IPS DF 19.7 (cell line): ENCODE measurements around the gene EIF4EBP2.

Source experiments
- DNase-seq: peaks from one replicate; pipeline ENCODE4 v3.0.0-alpha.2; 2013; ENCODE audit warnings: low read depth, low spot score

The EIF4EBP2 gene, protein sequence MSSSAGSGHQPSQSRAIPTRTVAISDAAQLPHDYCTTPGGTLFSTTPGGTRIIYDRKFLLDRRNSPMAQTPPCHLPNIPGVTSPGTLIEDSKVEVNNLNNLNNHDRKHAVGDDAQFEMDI

DNA sequence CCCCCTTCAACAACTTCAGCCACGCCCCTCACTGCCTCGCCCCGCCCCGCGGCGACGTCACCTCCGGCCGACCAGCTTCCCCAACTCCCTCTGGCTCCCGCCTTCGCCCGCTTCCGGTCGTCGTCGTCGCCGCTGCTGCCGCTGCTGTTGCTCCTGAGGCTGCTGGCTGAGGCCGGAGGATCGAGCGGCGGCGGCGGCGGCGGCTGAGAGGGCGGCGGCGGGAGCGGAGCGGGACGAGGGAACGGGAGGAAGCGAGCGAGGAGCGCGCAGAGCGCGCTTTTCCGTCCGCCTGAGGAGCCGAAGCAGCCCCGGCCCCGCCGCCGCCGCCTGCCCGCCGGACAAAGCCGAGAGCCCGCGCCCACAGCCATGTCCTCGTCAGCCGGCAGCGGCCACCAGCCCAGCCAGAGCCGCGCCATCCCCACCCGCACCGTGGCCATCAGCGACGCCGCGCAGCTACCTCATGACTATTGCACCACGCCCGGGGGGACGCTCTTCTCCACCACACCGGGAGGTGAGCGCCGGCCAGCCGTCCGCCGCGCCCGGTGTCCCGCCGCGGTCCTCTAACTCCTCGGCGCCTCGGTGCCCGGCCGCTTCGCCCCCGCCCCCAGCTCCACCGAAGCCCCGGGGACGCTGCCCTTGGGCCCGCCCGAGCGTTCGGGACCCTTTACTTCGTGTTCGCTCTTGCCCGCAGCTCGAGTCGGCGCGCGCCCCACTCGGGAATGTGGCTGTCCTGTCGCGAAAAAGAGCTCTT is at the start of gene EIF4EBP2:
TSS of gene EIF4EBP2 (plus strand) at position 110 of the 751 bp plus-strand sequence. CDS start at position 367, 257 bp downstream.
- DNase-seq, result peak; percentile 48

DNA sequence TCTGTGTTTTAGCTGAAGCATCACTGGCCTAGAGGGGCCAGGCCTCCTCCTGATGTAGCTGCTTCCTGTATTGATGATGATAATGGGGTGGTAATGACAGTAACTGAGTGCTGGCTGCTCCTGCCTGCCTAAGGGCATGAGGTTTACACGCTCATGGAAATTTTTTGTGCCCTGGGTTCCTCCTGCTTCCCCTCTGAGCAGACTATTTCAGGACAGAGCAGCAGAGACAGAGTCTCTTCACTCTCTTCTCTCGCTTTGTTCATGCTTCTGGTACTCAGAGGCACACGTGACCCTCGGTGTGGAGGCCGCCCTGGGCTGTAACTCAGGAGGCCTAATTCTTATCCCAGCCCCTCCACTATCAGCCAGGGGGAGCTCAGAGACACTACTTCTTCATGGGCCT is 49.4 kb upstream of the EIF4EBP2 start:
- no peak for DNase-seq

DNA sequence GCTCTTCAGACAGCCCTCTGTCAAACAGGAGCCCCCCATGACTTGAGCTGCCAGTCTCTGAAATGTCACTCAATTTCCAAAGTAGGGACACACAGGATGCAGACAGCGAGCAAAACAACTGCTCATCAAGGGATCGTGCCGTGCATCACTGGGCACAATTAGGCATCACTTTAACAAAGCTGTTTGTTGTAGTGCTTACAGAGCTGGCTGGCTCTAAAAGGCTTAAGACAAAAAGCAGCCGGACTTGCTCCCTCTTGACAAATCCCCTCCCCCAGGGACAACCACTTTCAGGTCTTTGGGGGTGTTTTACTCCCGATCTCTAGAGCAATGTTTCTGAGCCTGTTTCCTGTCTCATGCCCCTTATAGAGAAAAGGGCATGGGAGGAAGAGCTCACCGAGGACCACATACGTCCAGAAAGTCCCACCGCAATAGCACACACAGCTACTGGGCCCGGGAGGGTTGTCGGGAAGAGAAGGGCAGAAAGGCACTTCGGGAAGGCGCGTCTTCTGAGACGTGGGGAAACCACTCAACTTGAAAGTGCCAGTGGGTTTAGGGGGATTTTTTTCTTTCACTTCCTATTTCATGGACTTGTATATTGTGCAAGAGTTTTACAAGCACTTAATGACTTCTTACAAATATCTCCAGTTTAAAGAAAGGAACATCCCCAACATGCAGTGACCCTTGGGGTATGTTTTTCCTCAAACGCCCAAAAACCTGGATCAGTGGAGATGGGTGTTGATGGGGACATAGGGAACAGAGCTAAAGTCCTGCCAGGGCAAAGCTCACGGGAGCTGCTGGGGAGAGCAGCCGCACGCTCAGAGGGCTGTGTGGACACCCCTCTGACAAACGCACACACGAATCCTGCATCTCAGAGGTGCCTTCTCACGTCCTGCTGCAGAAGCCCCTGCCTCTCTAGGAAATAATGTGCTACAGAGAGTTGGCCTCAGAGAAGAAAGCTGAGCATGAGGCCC is 48.6 kb upstream of the EIF4EBP2 start:
- no peak for DNase-seq

DNA sequence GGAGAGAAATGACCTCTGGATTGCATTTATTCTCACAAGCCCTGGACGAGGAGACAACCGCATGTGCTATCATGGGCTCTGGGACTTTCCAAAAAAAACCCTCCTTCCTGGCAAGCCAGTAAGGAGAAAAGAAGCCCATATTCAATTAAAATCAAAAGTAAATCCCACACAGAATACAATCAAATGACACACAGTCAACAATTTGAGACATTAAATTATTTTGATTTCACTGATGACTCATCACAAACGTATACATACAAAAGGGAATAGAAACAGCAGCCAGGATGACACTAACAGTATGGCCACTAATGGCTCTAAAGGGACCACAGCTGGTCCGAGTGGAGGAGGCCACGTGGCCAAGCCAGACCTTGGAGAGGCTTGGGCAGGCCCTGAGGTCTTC is 46.4 kb upstream of the EIF4EBP2 start:
- DNase-seq, result no peak

DNA sequence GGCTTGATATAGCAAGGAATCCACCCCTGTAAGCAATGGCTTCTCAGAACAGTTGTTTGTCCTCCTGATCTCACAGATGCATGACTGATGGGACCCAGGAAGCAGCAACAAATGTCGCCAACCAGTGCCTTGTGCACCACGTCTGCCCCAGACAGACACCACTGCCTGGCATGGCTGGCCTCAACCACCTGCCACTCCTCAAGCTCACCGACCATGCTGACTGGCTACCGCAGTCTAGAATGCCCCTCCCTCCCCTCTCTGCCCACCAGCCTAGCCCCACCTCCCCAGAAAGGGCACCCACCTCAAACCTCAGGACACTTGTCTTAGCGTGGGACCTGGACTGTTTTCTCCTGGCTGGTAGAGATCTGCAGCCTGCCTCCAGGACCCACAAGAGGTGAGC is 45.5 kb upstream of the EIF4EBP2 start:
- no peak for DNase-seq

DNA sequence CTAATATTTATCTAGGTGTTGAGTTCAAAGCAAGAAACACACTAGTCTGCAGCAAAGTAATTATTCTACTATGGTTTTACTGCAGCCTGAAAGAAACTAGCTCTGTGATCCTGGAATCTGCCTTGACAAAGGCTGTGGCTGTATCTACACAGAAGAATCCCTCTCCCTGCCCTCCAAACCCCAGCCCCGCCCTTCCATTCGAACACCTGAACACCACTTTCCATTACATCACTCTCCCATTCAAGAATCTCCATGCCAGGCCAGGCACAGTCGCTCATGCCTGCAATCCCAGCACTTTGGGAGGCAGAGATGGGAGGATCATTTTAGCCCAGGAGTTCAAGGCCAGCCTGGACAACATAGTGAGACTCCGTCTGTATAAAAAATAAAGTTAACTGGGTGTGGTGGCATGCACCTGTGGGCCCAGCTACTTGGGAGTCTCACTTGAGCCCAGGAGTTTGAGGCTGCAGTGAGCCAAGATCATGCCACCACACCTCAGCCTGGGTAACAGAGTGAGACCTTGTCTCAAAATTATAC is 44.9 kb upstream of the EIF4EBP2 start:
- no peak for DNase-seq

DNA sequence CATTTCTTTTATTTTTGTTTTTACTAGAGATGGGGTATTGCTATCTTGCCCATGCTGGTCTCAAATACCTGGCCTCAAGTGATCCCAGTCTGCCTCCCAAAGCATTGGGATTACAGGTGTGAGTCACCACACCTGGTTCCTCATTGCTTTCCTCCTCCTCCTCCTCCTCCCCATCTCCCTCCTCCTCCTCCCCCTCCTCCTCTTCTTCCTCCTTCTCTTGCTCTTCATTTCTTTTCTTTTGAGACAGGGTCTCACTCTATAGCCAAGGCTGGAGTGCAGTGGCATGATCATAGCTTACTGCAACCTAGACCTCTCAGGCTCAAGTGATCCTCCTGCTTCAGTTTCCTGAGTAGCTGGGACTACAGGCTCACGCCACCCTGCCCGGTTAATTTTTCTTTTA is 43.7 kb upstream of the EIF4EBP2 start:
- no peak for DNase-seq

DNA sequence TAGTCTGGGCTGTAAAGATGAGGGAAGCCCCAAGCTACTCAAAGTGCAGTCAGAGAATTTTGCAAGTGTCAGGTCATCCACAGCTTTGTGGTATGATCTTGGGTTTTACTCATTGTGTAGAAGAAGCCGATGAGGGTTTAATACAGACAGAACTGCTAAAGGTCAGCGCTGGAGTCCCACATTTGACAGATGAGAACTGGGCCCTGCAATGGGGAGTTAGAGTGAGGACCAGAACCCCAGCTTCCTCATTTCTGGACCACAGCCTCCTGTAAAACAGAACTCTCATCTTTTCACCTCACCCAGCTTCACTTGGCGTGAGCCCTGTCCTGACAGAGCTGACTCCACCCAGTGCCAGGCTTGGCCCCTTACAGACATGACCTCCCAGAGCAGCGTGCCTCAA is 41.6 kb upstream of the EIF4EBP2 start:
- no peak for DNase-seq

DNA sequence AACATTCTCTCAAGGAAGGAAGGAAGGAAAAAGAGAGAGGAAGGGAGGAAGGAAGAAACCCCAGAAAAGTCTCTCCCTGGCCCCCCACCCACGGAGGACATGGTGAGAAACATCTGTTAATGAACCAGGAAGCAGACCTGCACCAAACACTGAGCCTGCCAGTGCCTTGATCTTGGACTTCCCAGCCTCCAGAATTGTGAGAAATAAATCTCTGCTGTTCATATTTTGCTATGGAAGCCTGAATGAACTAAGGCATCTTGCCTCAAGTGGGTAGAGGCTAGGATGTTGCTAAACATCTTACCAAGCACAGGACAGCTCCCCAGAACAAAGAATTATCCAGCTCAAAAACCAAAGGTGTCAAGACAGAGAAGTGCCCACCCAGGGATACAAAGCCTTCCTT is 40.7 kb upstream of the EIF4EBP2 start:
- no peak for DNase-seq

DNA sequence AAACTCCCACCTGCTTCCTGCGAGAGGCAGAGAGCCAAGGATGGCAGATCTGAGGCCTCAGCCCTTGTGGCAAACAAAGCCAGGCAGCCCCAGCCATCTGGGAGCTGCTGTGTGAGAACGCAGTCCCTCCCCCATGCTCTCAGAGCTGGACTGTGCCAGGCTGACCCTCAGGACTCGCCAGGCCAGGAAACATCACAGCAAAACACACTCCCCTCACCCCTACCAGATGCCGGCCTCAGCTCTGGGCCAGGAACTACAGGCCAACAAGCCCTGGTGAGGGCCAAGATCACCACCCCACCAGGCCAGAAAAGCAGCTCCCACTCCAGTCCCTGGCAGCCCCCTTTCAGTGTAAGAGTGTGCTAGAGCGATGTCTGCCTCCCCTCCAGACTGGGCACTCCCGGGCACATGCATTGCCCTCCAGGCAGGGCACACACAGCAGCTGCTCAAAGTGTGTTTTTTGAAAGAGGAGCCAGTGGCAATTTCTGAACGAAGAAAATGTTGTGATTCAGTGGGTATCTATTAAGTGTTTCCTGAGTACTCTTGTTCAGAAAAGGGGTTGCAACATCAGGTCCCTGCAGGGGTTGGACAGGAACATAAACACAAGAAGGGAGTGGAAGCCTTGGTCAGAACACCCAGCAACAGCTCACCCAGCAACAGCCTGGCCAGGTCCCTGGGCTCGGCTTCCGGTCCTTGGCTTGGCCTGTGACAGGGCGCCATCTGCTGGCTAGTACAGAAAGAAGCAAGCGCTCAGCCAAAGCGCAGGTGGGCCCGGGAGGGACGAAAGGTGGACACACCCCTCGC is 39.8 kb upstream of the EIF4EBP2 start:
- no peak for DNase-seq

DNA sequence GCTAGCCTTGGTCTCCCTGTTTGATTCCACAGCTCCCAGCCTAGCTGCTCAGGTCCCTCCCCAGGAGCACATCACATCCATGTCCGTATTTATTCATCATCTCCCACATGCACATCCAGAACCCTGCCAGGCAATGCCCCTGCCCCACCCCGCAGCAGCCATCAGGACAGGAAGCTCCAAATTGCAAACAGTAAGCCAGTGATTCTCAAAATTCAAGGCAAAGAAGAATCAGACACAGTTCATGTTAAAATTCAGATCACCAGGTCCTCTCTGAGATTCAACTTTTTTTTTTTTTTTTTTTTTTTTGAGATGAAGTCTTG is 39.2 kb upstream of the EIF4EBP2 start:
- DNase-seq, result no peak

DNA sequence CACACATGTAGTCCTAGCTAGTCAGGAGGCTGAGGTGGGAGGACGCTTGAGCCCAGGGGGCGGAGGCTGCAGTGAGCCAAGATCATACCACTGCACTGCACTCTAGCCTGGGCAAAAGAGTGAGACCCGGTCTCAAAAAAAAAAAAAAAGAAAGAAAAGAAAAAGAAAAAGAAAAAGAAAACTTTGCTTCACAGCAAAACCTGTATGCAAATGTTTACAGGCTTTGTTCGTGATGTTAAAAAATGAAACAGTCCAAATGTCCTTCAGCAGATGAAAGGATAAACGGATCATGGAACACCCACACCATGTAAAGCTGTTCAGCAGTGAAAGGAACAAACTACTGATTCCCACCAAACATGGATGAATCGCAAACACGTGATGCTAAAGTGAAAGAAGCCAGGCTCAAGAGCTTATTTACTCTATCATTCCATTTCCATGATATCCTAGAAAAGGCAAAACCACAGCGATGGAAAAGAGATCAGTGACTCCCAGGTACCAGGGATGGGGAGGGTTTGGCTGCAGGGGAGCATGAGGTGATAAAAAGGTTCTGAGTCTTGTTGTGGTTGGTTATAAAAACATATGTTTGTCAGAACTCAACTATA is 36.6 kb upstream of the EIF4EBP2 start:
- DNase-seq, result no peak

DNA sequence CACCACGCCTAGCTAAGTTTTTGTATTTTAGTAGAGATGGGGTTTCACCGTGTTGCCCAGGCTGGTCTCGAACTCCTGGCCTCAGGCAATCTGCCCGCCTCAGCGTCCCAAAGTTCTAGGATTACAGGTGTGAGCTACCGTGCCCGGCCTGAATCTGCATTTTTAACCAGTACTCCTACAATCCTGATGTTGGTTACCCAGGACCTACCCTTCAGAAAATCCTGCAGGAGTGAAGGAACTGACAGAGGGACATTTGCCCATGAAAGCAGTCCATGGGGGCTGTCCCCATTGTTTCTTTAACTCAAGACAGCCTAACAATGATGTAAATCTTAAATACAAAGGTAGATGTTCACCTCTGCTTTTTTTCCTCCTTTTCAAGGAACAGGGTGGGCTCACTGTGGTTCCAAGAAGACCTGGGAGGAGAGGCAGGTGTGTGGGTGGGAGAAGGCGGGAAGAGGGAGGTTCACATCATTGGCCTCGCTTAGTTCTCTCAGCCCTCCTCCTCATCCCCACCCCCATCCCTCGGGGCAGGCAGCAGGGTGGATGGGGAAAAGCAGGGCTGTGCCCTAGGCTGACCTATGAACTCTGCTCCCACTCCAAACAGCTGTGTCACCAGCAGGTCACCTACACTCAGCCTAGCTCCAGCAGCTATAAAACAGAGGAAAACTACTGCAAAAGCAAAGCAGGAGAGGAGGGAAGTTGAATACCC is 35.0 kb upstream of the EIF4EBP2 start:
- no peak for DNase-seq

DNA sequence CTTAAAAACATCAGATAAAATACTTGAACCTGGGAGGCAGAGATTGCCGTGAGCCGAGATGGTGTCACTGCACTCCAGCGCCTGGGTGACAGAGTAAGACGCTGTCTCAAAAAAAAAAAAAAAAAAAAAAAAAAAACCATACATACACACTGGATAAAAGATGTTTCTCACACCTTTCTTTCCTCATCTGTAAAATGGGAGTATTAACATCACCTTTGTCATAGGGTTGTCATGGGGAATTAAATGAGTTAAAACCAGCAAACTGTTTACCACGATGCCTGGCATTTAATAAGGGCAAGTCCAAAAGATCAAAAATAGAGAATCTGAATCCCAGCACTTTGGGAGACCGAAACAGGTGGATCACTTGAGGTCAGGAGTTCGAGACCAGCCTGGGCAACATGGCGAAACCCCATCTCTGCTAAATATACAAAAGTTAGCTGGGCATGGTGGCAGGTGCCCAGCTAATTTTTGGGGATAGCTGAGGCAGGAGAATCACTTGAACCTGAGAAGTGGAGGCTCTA is 34.4 kb upstream of the EIF4EBP2 start:
- DNase-seq, result no peak

DNA sequence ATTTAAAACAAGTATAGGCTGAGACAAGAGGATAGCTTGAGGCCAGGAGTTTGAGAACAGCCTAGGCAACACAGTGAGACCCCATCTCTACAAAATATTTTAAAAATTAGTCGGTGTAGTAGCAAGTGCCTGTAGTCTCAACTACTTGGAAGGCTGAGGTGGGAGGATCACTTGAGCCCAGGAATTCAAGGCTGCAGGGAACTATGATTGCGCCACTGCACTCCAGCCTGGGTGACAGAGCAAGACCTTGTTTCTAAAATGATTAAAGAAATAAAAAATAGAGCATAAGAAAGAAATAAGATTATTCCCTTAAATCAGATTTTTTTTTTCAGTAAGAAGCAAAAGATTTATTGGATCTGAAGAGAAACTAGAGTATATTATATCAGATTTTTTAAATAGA is 33.2 kb upstream of the EIF4EBP2 start:
- no peak for DNase-seq

DNA sequence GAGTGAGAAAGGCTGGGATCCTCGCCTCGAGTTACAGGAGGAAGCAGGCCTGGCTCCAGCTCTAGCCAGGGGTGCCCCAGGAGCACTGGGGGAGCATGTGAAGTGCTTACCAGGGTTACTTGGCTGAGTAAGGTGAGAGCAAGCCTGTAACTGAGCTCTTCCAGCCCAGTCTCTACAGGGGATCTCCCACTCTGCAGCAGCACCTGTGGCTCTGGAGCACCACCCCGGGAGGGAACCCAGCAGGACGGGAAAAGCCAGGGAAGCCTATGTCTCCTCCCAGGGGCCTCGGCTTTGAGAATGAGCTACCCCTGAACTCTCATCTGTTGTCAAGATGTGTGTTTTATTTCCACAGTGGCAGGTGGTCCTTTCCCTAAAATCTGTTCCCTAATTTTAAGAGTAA is 32.1 kb upstream of the EIF4EBP2 start:
- DNase-seq, result no peak

DNA sequence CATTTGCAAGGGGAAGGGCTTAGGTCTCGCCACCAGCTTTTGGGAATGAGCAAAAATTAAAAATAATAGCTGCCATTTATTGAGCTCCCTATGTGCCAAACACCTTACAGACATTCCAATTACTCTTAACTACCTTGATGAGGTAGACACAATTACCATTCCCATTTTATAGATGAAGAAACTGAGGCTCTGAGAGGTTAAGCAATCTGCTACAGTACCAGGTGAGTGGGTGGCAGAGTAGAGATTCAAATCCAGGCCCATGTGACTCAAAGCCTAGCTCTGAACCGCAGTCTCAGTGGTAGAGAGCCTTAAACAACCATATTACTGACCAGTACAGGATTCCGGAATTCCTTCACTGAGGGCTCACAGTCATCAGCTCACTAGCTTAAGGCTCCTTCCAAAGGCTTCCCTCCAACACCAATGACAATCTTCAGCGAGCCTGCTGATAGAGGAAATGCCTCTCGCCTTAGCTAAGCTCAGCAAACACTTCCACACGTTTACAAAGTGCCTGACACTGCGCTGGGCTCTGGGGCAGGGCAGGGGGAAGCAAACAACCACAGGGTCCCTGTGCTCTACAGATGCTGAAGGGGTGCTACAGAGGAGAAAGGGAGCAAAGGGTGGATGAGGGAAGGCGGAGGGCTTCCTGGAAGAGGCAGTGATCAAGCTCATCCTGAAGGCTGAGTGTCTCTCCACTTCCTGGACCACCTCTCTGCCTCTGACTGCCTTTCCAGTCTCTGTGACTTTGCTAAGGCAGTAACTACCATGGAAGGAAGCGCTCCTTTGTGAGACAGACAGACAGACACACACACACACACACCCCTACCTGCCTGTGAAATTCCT is 28.9 kb upstream of the EIF4EBP2 start:
- DNase-seq, result no peak

DNA sequence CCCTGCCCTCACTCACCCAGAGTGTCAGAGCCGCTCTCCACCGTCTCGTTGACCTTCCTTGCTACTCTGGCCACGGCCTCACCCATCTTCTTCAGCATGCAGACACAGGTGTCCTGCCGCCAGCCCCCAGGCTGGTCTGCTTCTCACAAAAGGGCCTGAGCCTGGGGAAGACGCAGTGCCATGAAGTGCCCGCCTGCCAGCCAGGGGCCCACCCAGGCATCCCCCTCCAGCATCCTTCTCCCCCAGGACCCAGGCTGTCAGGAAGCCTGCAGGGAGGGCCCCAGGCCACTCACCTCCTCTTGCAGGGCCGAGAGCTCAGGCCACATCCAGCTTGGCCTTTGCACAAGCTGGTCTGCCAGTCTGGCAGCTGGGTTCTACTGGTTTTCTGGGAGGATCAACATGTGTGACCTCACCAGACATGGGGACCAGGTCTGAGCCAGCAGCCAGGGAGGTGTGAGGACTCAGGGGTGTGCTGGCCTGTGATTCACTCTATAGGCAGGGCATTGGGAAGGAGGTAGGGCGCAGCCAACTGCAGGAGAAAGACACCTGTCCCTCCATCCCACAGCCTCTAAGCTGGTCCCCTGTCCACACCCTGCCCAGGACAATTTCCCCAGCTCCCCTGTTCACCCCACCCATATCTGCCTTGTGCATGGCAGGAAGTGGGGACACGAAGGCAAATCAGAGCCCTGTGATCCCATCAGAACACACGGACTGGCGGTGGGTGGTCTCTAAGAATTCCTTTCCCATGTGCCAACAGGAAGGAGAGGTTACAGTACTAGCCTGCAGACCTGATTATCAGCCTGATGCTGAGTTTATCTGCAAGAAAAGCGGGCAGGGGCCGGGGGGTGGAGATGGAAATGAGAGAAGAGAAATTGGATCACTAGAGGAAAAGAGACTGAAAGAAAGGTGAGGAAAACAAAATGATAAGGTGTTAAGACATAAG is 27.2 kb upstream of the EIF4EBP2 start:
- no peak for DNase-seq
